Hematopoietic multipotent progenitor cell treated with erythropoietin and hydrocortisone succinate and interleukin-3 and kit ligand, for 4 days (in vitro differentiated cells): ENCODE measurements around the gene UBL5.
"Not testable (repeated sequence)": the region's sequence is repeated elsewhere in the genome, so short reads cannot be mapped to it uniquely, and the experiment has no call there.

Experiments
- DNase-seq: peaks from one replicate; pipeline ENCODE4 v3.0.0-alpha.2; 2015

The UBL5 gene

GRCh38 chr19:9818175-9818733 is 9.5 kb upstream of the UBL5 start:
- DNase-seq: no peak

GRCh38 chr19:9818734-9819595 is 8.8 kb upstream of the UBL5 start, which contains the start of gene FBXL12:
TSS of gene FBXL12 (minus strand) at chr19:9819079. CDS start at chr19:9818813, 266 bp downstream.
- DNase-seq: peak; percentile 100

DNA sequence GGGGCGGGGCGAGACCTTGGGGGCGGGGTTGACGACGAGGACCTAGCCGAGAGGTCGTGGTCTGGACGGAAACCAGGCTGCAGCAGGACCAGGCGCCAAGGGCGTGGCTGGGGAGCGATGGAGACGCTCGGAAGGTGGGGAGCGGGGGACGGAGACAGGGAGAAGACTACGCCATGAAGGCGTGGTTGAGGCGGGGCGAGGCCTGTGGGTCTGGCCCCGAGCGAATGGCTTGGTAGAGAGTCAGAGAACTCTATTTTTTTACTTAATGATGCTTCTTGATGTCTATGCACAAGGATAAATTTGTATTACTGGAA is 8.2 kb upstream of the UBL5 start:
- no peak for DNase-seq

DNA sequence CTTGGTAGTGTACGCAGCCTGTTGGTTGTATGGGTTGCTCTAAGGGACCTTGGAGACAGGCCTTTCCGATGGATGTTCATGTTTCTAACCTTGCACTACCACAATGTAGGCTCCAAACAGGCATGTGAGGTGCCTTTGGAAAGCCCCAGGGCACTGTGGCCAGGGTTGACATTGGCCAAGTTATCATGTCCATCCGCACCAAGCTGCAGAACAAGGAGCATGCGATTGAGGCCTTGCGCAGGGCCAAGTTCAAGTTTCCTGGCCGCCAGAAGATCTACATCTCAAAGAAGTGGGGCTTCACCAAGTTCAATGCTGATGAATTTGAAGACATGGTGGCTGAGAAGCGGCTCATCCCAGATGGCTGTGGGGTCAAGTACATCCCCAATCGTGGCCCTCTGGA is 7.7 kb upstream of the UBL5 start:
- not testable (repeated sequence) for DNase-seq

GRCh38 chr19:9823816-9824215 is 3.9 kb upstream of the UBL5 start:
- DNase-seq: no peak

DNA sequence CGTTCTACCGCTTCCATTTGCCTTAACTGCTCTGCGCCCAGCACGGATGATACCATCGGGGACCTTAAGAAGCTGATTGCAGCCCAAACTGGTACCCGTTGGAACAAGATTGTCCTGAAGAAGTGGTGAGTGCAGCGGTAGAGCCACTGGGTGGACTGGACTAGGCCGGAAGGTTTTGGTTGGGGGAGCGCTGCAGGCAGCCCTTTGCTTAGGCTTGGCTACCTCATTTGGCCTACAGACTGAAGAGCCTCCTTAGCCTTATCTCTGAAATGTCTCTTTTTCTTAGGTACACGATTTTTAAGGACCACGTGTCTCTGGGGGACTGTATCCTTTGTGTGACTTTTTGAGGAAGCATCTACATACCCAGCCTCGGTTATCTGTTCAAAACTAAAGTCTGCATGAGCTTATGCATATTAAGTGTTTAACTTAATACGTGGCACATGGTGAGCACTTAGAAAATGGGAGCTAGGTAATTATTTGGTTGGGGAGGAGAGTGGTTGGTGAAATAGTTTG is 889 bp downstream of the UBL5 start:
- peak; percentile 34 for DNase-seq

- no peak for DNase-seq
These were observed 6.6 kb downstream of the UBL5 start for GRCh38 chr19:9834307-9834725.

DNA sequence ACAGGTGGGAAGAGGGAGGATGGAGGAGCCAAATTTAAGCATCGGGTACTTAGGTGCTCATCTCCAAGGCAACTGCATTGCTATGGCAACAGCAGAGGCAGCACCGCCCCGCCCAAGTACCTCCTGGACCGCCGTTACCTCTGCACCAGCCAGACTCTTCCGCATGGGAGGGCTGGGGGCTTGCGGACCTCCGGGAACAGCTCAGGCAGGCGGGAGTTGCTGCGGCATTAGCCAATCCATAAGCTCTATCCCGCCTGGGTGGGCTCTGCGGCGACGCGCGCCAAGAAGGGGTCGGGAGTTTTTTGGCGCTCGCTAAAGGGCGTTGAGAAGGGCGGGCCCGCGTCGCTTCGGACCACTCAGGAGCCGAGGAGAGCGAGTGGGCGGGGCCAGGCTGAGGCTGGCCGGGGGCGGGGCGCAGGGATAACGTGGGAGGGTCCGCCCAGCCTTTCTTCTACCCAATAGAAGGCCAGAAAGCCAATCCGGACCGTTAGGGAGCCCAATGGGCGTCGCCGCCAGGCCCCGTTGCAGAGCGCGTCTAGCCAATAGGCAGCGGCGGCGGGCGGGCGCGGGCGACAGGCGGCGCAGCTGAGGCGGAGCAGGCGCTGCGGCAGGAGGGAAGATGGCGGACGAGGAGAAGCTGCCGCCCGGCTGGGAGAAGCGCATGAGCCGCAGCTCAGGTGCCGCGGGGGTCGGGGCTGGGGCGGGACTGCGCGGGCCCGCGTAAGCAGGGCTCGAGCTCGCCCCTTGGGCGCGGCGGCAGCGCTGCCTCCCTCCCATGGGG is 7.2 kb downstream of the UBL5 start, which contains the start of gene PIN1:
Gene PIN1 (plus strand): TSS at position 593 of the 781 bp plus-strand sequence. CDS start 27 bp downstream, at position 620.
- DNase-seq: peak; percentile 99

- no peak for DNase-seq
These were observed 7.8 kb downstream of the UBL5 start for GRCh38 chr19:9835507-9835949.

DNA sequence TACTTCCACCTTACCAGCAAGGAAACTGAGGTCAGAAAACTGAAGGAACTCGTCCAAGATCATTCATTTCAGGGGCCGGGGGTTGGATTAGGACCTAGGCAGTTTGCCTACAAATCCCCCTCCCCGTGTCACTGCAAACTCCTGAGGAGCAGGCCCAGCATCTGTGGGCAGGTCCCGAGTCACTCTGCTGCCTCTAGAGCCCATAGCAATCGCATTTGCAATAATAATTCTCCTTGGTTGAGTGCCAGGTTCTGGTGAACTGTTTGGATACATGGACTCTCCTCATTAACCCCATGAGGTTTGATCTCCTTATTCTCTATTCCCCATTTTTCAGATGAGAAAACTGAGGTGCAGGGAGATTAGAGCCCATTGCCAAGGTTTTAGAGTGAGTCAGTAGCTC is 8.3 kb downstream of the UBL5 start:
- DNase-seq: peak; percentile 71

DNA sequence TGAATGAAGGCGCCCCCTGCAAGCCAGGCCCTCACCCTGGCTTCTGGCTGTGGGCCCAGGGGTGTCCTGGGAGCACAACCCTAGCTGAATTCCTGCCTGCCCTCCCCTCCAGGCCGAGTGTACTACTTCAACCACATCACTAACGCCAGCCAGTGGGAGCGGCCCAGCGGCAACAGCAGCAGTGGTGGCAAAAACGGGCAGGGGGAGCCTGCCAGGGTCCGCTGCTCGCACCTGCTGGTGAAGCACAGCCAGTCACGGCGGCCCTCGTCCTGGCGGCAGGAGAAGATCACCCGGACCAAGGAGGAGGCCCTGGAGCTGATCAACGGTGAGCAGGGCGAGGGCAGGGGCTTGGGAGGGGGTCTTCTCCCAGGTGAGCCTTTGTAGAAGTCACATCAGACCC is 10.6 kb downstream of the UBL5 start:
- DNase-seq: no peak

- no peak for DNase-seq
These were observed 11.7 kb downstream of the UBL5 start for GRCh38 chr19:9839415-9839814.

DNA sequence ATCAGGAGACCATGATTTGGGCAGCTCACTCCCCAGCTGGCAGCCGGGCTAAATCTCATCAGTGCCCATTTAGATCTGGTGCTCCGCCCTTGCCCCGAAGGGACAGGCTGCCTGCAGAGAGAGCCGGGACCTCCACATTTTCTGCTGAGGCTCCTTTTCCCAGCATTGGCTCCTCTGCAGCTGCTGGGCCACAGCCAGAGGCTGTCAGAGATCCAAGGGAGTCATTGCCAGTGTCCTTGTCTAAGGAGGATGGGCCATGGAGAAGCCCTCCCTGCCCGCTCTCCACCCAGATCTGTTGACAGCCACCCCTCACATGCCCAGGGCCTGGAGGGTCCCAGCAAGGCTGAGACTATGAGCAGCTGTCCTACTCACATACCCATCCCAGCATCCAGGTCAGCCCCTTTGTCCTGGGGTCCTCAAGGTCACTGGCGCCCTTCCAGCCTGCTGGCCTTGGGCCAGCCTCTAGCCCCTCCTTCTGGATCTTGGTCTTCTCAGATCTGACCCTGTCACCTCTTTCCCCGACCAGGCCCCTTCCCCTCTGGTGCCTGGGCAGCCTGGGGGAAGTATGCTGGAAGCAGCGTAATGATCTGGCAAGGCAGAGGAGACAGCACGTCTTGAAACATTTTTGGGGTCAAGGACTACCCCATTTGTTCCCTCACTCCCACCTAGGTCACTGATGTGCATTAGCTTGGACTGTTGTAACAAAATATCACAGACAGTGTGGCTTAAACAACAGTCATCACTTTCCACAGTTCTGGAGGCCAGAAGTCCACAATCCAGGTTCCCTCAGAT is 15.3 kb downstream of the UBL5 start:
- DNase-seq: no peak

- DNase-seq: not testable (repeated sequence)
These were observed 16.0 kb downstream of the UBL5 start for GRCh38 chr19:9843626-9844273.

- peak; percentile 71 for DNase-seq
These were observed 19.5 kb downstream of the UBL5 start for GRCh38 chr19:9847087-9847671.

GRCh38 chr19:9848060-9848459 is 20.3 kb downstream of the UBL5 start:
- peak; percentile 28 for DNase-seq

GRCh38 chr19:9848762-9849161 is 21.0 kb downstream of the UBL5 start:
- DNase-seq: no peak

DNA sequence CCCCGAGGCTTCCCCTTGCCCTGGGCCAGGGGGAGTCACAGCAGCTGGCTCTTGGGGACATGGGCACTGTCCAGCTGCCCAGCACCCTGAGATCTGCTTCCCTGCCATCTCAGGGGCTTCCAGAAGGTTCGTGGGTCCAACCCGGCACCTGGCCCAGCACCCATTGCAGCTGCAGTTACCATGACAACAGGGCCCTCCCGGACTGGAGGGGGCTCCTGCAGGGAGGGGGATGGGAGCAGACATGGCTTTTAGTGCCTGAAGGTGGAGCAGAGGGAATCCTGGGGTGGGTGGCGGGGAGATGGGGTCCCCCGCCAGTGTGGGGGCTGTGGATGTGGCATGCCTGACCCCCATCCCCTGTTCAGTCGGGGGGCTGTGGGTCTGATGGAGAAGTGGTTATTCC is 22.1 kb downstream of the UBL5 start:
- no peak for DNase-seq

GRCh38 chr19:9850235-9850959 is 22.7 kb downstream of the UBL5 start:
- no peak for DNase-seq

DNA sequence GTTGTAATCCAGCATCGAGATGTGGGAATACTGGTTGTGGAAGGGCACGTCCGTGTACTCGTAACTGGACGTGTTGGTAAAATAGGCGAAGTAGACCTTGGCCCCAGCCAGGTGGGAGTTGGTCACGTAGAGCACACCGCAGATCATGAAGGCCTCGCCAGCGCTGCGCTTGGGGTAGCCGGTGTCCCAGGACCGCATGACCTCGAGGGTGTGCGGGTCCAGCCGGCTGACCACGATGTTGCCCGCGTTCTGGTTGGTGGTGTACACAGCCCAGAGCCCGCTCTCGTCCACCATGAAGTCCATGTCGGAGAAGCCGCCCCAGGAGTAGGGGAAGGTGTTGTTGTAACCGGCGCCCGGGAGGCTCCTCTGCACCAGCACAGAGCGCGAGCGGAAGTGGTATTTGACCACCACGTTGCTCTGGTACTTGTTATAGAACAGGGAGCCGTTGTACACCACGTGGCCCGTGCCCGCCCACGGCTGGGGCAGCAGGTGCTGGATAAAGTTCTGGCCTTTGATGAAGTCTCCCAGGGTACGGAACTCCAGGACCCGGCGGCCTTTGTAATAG is 26.6 kb downstream of the UBL5 start:
- no peak for DNase-seq

- DNase-seq: no peak
These were observed 28.9 kb downstream of the UBL5 start for GRCh38 chr19:9856609-9857008.
